Measurements from ENCODE around the gene TEKT3. TPM values are rescaled to one million over a fixed set of nuclear protein-coding genes. Genes with fewer than 3 reads are reported as not detected.

TEKT3 gene
- total RNA-seq, 1 donor from 2014 or later: not detected

- H3K4me3 Mint-ChIP-seq: no peak overlapping the region
- no peaks in the 10 kb centered on the region for H3K4me1 Mint-ChIP-seq
- peaks cover 10% of the 10 kb centered on the region for H3K9me3 Mint-ChIP-seq
- H3K27ac Mint-ChIP-seq: no peak overlapping the region
- ATAC-seq (ENCODE audit: low read depth) (no peak), DNase-seq (no peak)
- H3K27me3 Mint-ChIP-seq: peaks cover 22% of the 10 kb centered on the region
- H3K36me3 Mint-ChIP-seq (ENCODE audit: low read depth): no peaks in the 10 kb centered on the region
- CTCF ChIA-PET: no interaction called here
- intact Hi-C loops (cut with micrococcal nuclease): no loop called here
- TF ChIP-seq CTCF (IDR thresholded peaks at IDR 0.05): no peak
- POLR2A ChIA-PET: no interaction called here
These were observed 6.0 kb downstream of the TEKT3 start for GRCh38 chr17:15335446-15335845.

- Mint-ChIP-seq H3K9me3 (peaks cover 10% of the 10 kb centered on the region), H3K27ac (no peak overlapping the region), H3K4me3 (no peak overlapping the region), H3K27me3 (peaks cover 20% of the 10 kb centered on the region), H3K4me1 (no peaks in the 10 kb centered on the region), H3K36me3 (ENCODE audit: low read depth) (no peaks in the 10 kb centered on the region)
- intact Hi-C loops (cut with micrococcal nuclease): no loop called here
- POLR2A ChIA-PET: no interaction called here
- DNase-seq: no peak
- no peak for ATAC-seq (ENCODE audit: low read depth)
- no peak for TF ChIP-seq CTCF (IDR thresholded peaks at IDR 0.05)
- CTCF ChIA-PET: no interaction called here
These were observed 7.1 kb downstream of the TEKT3 start for GRCh38 chr17:15334266-15334665.

- Mint-ChIP-seq H3K27ac (no peak overlapping the region), H3K4me3 (no peak overlapping the region), H3K27me3 (peaks cover 16% of the 10 kb centered on the region), H3K36me3 (ENCODE audit: low read depth) (no peaks in the 10 kb centered on the region), H3K4me1 (no peaks in the 10 kb centered on the region), H3K9me3 (peaks cover 10% of the 10 kb centered on the region)
- POLR2A ChIA-PET: no interaction called here
- ATAC-seq (ENCODE audit: low read depth) (no peak), DNase-seq (no peak)
- CTCF ChIA-PET: no interaction called here
- TF ChIP-seq CTCF (IDR thresholded peaks at IDR 0.05): no peak
- intact Hi-C loops (cut with micrococcal nuclease): no loop called here
These were observed 9.1 kb downstream of the TEKT3 start for GRCh38 chr17:15332338-15332737.

- POLR2A ChIA-PET: no interaction called here
- DNase-seq (no peak), ATAC-seq (ENCODE audit: low read depth) (no peak)
- H3K4me1 Mint-ChIP-seq: no peaks in the 10 kb centered on the region
- CTCF ChIA-PET: no interaction called here
- H3K4me3 Mint-ChIP-seq: no peak overlapping the region
- no peaks in the 10 kb centered on the region for H3K36me3 Mint-ChIP-seq (ENCODE audit: low read depth)
- TF ChIP-seq CTCF (IDR thresholded peaks at IDR 0.05): no peak
- peaks cover 2% of the 10 kb centered on the region for H3K27me3 Mint-ChIP-seq
- no peaks in the 10 kb centered on the region for H3K9me3 Mint-ChIP-seq
- intact Hi-C loops (cut with micrococcal nuclease): no loop called here
- no peak overlapping the region for H3K27ac Mint-ChIP-seq
These were observed 18.3 kb downstream of the TEKT3 start for GRCh38 chr17:15323131-15323530.

- ATAC-seq (ENCODE audit: low read depth) (no peak), DNase-seq (no peak)
- ChIA-PET CTCF (no interaction called here), POLR2A (no interaction called here)
- no peak for TF ChIP-seq CTCF (IDR thresholded peaks at IDR 0.05)
- Mint-ChIP-seq H3K4me3 (no peak overlapping the region), H3K27ac (no peak overlapping the region), H3K27me3 (peaks cover 2% of the 10 kb centered on the region), H3K9me3 (no peaks in the 10 kb centered on the region), H3K4me1 (no peaks in the 10 kb centered on the region), H3K36me3 (ENCODE audit: low read depth) (no peaks in the 10 kb centered on the region)
- intact Hi-C loops (cut with micrococcal nuclease): no loop called here
These were observed 19.7 kb downstream of the TEKT3 start for GRCh38 chr17:15321556-15322251.

Measured in activated B cell treated with CpG ODN at 0.5 μM for 24 hours (primary cell).